Esophagus muscularis mucosa (tissue), 4 donors: ENCODE measurements around the gene UFM1.

ENCODE experiments used
- CTCF ChIP-seq, 3 experiments: fragments of 200-600 bp in 2 of 3; fragments of 450-650 bp in 1 of 3; sonication (generic) in 2 of 3; IDR thresholded peaks; one replicate each; pipeline ENCODE4 v1.5.1; 2017 to 2019; ENCODE audit warnings: antibody characterized with exemption in 3 of 3, mild to moderate bottlenecking in 2 of 3, moderate library complexity in 1 of 3
- EP300 ChIP-seq: sonication (generic); formaldehyde crosslinking; IDR thresholded peaks from one replicate; pipeline ENCODE4 v1.6.1; 2017; ENCODE audit warnings: antibody characterized with exemption
- POLR2A ChIP-seq: fragments of 450-650 bp; IDR thresholded peaks from one replicate; pipeline ENCODE4 v1.6.1; 2017; ENCODE audit warnings: antibody characterized with exemption, moderate library complexity, mild to moderate bottlenecking, low read depth
- POLR2AphosphoS5 ChIP-seq, 2 donors: sonication (generic); formaldehyde crosslinking; IDR thresholded peaks; one replicate each; pipeline ENCODE4 v1.6.1; 2017; ENCODE audit warnings: antibody characterized with exemption in 2 of 2

DNA sequence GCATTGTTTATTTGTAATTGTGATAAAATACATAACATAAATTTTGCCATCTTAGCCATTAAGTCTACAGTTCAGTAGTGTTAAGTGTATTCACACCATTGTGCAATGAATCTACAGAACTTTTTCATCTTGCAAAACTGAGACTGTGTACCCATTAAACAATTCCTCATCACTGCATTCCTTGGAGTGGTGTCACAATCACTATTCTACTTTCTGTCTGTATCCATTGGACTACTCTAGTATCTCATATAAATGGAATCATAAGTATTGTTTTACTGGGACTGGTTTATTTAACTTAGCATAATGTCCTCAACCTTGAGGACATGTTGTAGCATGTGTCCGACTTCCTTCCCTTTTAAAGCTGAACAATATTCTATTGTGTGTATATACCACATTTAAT is 36.8 kb downstream of the UFM1 start:
- no peak for TF ChIP-seq POLR2A
- no peak for TF ChIP-seq CTCF (IDR thresholded peaks at IDR 0.05)
- no peak for TF ChIP-seq EP300
- TF ChIP-seq POLR2AphosphoS5 (IDR thresholded peaks at IDR 0.05), result no peak
